ENCODE data around the gene OR2D3. TPM values are rescaled to one million over a fixed set of nuclear protein-coding genes. Genes with fewer than 3 reads are reported as not detected.

Gene OR2D3
- total and polyA plus RNA-seq, 9 of the 15 experiments (the other 6 are each of a cell fraction or from before 2014, with no cell fraction given) = 0.42 TPM; not detected in 8

DNA sequence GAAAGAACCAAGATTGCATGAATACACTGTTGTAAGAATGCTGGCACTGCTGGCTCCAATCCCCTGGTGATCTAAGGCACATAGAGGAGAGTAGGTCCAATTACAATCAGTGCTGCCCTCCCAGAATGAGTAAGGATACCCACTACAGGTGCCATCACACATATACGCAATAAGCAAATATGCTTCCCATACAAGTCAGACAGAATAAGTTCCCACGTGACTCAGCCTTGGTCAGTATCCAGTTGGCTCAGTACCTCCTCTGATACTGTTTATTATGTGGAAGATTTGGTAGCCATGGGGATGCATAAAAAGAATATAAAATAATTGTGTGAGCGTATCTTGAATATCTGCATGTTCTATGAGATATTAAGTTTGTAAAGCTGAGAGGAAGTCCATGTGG lies 8.9 kb upstream of the OR2D3 start (continued):
- TF ChIP-seq KLF1 (tag; IDR thresholded peaks at IDR 0.05) = no peak
- TF ChIP-seq ARID1B (IDR thresholded peaks at IDR 0.05) = no peak
- no peak for TF ChIP-seq CHCHD3 (CRISPR knock-in tag; IDR thresholded peaks at IDR 0.05)
- no peak for TF ChIP-seq DIDO1 (tag; IDR thresholded peaks at IDR 0.05; ENCODE audit: low read depth)

DNA sequence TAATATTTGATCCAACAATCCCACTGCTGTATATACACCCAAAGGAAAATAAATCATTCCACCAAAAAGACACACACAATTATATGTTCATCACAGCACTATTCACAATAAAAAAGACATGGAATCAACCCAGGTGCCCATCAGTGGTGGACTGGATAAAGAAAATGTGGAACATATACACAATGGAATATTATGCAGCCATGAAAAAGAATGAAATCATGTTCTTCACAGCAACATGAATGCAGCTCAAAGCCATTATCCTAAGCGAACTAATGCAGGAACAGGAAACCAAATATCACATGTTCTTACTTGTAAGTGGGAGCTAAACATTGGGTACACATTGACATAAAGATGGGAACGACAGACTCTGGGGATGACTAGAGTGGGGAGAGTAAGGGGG lies 1.1 kb upstream of the OR2D3 start:
- Histone ChIP-seq H3K27me3 (ENCODE audit: control insufficient read depth in 2 of 2, insufficient read depth in 2 of 2, low read length in 2 of 2) (no peaks in the 10 kb centered on the region), H3K9me1 (ENCODE audit: control insufficient read depth, insufficient read depth, low read length) (no peaks in the 10 kb centered on the region), H3K36me3 (ENCODE audit: control insufficient read depth, insufficient read depth, low read length) (no peaks in the 10 kb centered on the region), H3K9ac (ENCODE audit: insufficient read depth in 1 of 2, low read depth in 2 of 2, low read length in 2 of 2) (no peak overlapping the region), H3K4me2 (ENCODE audit: insufficient read depth, low read length) (no peak overlapping the region), H3K9me3 (replicated peaks; ENCODE audit: control insufficient read depth, insufficient read depth, low read depth, low read length) (no peaks in the 10 kb centered on the region), H3K79me2 (ENCODE audit: control insufficient read depth, insufficient read depth, low read length) (no peaks in the 10 kb centered on the region), H2AFZ (ENCODE audit: low read depth, low read length) (no peak overlapping the region), H3K27ac (ENCODE audit: extremely low read depth, low read depth, low read length) (no peak overlapping the region), H3K4me1 (replicated peaks in 1 of 2; ENCODE audit: control insufficient read depth in 2 of 2, insufficient read depth in 2 of 2, low read length in 2 of 2) (no peaks in the 10 kb centered on the region), H4K20me1 (replicated peaks; ENCODE audit: control insufficient read depth, insufficient read depth, low read length) (no peaks in the 10 kb centered on the region), H3K4me3 (no peak overlapping the region)
- in situ Hi-C loops (cut with MboI) (no loop called here), intact Hi-C loops (cut with micrococcal nuclease) (no loop called here)
- ATAC-seq (no peak), DNase-seq (ENCODE audit: extremely low read depth in 1 of 4, low spot score in 3 of 4) (no peak), FAIRE-seq (no peak)
- ChIA-PET CTCF (ENCODE audit: low intra/inter-chr PET ratio) (no interaction called here), POLR2A (interaction anchor here (1.0 kb wide), 1 partner anchor 42 kb away, joined by 3 read pairs; no protein-coding TSS in a partner anchor)
- 43% methylated on average over 2 of the region's 2 CpGs for WGBS (ENCODE audit: insufficient coverage, low coverage, missing lambda C conversion rate)
- no TSS peak for BruUV-seq (replicated peaks)
- TF ChIP-seq BHLHE40 (IDR thresholded peaks at IDR 0.05; ENCODE audit: low read length) (no peak), ZNF436 (CRISPR knock-in tag; IDR thresholded peaks at IDR 0.05) (no peak), SRSF1 (IDR thresholded peaks at IDR 0.05; ENCODE audit: low read depth, low read length) (no peak), KDM1A (IDR thresholded peaks at IDR 0.05) (peak; percentile 19 to 57; a peak in 1 of 4 replicates), BCOR (IDR thresholded peaks at IDR 0.05) (peak; percentile 82), RBM25 (IDR thresholded peaks at IDR 0.05; ENCODE audit: low read depth, low read length, severe bottlenecking) (peak; percentile 94), MED1 (CRISPR knock-in tag; IDR thresholded peaks at IDR 0.05; ENCODE audit: borderline replicate concordance) (no peak), SMARCA4 (IDR thresholded peaks at IDR 0.05) (no peak), ZNF146 (CRISPR knock-in tag; IDR thresholded peaks at IDR 0.05; ENCODE audit: unreplicated experiment) (peak; percentile 99), ETV1 (tag; conservative IDR thresholded peaks at IDR 0.05; ENCODE audit: low read depth) (no peak), GTF2A2 (tag; IDR thresholded peaks at IDR 0.05) (no peak)
- TF ChIP-seq, protein P1, sequence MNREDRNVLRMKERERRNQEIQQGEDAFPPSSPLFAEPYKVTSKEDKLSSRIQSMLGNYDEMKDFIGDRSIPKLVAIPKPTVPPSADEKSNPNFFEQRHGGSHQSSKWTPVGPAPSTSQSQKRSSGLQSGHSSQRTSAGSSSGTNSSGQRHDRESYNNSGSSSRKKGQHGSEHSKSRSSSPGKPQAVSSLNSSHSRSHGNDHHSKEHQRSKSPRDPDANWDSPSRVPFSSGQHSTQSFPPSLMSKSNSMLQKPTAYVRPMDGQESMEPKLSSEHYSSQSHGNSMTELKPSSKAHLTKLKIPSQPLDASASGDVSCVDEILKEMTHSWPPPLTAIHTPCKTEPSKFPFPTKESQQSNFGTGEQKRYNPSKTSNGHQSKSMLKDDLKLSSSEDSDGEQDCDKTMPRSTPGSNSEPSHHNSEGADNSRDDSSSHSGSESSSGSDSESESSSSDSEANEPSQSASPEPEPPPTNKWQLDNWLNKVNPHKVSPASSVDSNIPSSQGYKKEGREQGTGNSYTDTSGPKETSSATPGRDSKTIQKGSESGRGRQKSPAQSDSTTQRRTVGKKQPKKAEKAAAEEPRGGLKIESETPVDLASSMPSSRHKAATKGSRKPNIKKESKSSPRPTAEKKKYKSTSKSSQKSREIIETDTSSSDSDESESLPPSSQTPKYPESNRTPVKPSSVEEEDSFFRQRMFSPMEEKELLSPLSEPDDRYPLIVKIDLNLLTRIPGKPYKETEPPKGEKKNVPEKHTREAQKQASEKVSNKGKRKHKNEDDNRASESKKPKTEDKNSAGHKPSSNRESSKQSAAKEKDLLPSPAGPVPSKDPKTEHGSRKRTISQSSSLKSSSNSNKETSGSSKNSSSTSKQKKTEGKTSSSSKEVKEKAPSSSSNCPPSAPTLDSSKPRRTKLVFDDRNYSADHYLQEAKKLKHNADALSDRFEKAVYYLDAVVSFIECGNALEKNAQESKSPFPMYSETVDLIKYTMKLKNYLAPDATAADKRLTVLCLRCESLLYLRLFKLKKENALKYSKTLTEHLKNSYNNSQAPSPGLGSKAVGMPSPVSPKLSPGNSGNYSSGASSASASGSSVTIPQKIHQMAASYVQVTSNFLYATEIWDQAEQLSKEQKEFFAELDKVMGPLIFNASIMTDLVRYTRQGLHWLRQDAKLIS (CRISPR knock-in tag; IDR thresholded peaks at IDR 0.05) = no peak
